Hindlimb muscle (tissue), 1 donor: Measurements from ENCODE around the gene RSPH3. TPM values are rescaled to one million over a fixed set of nuclear protein-coding genes. Genes with fewer than 3 reads are reported as not detected.
A peak's percentile ranks its signal among the peaks of the same experiment; 100 is the strongest.
"Not testable (repeated sequence)": the region's sequence is repeated elsewhere in the genome, so short reads cannot be mapped to it uniquely, and the experiment has no call there.

Source experiments
- DNase-seq: peaks from one replicate; pipeline ENCODE4 v3.0.0-alpha.2; 2013
- polyA plus RNA-seq: library from polyadenylated mRNA; unstranded; fragments of 120-200 nt; gene quantifications from one replicate; pipeline ENCODE4 v1.2.1, GENCODE V29; 2013; ENCODE audit not compliant: insufficient read length

The RSPH3 gene
- polyA plus RNA-seq, 1 donor = 3.2 TPM

GRCh38 chr6:158972241-158973233 lies 27.5 kb downstream of the RSPH3 start:
- DNase-seq = peak; percentile 34

- no peak for DNase-seq
These were observed 29.2 kb downstream of the RSPH3 start for GRCh38 chr6:158970640-158971275.

- DNase-seq = no peak
These were observed 30.9 kb downstream of the RSPH3 start for GRCh38 chr6:158969148-158969547.

- no peak for DNase-seq
These were observed 36.8 kb downstream of the RSPH3 start for GRCh38 chr6:158963020-158963808.

GRCh38 chr6:158962371-158962770 lies 37.6 kb downstream of the RSPH3 start:
- peak; percentile 9 for DNase-seq

- DNase-seq = no peak
These were observed 40.0 kb downstream of the RSPH3 start for GRCh38 chr6:158960026-158960425.

- DNase-seq = no peak
These were observed 40.5 kb downstream of the RSPH3 start for GRCh38 chr6:158959552-158959951.

- DNase-seq = no peak
These were observed 41.3 kb downstream of the RSPH3 start for GRCh38 chr6:158958504-158959386.

- no peak for DNase-seq
These were observed 44.7 kb downstream of the RSPH3 start for GRCh38 chr6:158955255-158955654.

GRCh38 chr6:158954753-158955152 lies 45.2 kb downstream of the RSPH3 start:
- DNase-seq = no peak

- not testable (repeated sequence) for DNase-seq
These were observed 48.0 kb downstream of the RSPH3 start for GRCh38 chr6:158952011-158952410.

- not testable (repeated sequence) for DNase-seq
These were observed 48.4 kb downstream of the RSPH3 start for GRCh38 chr6:158951565-158951964.

- no peak for DNase-seq
These were observed 52.7 kb downstream of the RSPH3 start for GRCh38 chr6:158947284-158947683.

- DNase-seq = no peak
These were observed 56.5 kb downstream of the RSPH3 start for GRCh38 chr6:158943380-158944032.

- DNase-seq = no peak
These were observed 57.7 kb downstream of the RSPH3 start for GRCh38 chr6:158942349-158942748.

- no peak for DNase-seq
These were observed 58.8 kb downstream of the RSPH3 start for GRCh38 chr6:158941246-158941645.

- DNase-seq = no peak
These were observed 60.5 kb downstream of the RSPH3 start for GRCh38 chr6:158939255-158940159.

- peak; percentile 20 for DNase-seq
These were observed 61.2 kb downstream of the RSPH3 start for GRCh38 chr6:158938811-158939254.

- DNase-seq = no peak
These were observed 61.8 kb downstream of the RSPH3 start for GRCh38 chr6:158938220-158938619.

GRCh38 chr6:158934157-158934556 lies 65.8 kb downstream of the RSPH3 start:
- DNase-seq = no peak
